IMR-90 (cell line): ENCODE measurements around the gene BANF1. TPM values are rescaled to one million over a fixed set of nuclear protein-coding genes. Genes with fewer than 3 reads are reported as not detected.

Experiments
- ATAC-seq: fragments of 200-7000 bp; cut with Tn5 transposase; 2 replicates; pipeline ENCODE4 v1.9.1; 2020; ENCODE audit warnings: low read depth, mild to moderate bottlenecking, moderate library complexity
- BruUV-seq: library from RNA; stranded (reverse); fragments of 400-500 nt; replicated peaks from 2 replicates; lab custom pipeline; 2021; lab: Mats Ljungman, UMichigan
- CTCF ChIA-PET: fragments of 300-600 bp; formaldehyde crosslinking; extraction: SDS; loops from one replicate; lab custom pipeline; 2021; ENCODE audit warnings: antibody characterized with exemption; lab: Yijun Ruan, JAX
- POLR2A ChIA-PET: fragments of 300-600 bp; sonication (Branson Sonifier 250); formaldehyde crosslinking; loops from one replicate; lab custom pipeline; 2022; ENCODE audit warnings: antibody characterized with exemption; ENCODE audit not compliant: unreplicated experiment; lab: Charles Lee
- DNase-seq: peaks from one replicate; pipeline ENCODE4 v3.0.0; 2013
- H2AFZ ChIP-seq: replicated peaks from 2 replicates; pipeline ENCODE3; 2013; ENCODE audit warnings: low read length, mild to moderate bottlenecking; ENCODE audit not compliant: poor library complexity
- H2AK5ac ChIP-seq: 2 replicates; pipeline ENCODE4 v1.6.1; 2013; ENCODE audit warnings: low read depth, low read length, inconsistent platforms
- H2AK9ac ChIP-seq: replicated peaks from 2 replicates; pipeline ENCODE3; 2013; ENCODE audit warnings: mild to moderate bottlenecking, low read depth, low read length, moderate library complexity; ENCODE audit not compliant: poor library complexity
- H2BK120ac ChIP-seq: 2 replicates; pipeline ENCODE4 v1.6.1; 2013; ENCODE audit warnings: low read depth, low read length, inconsistent platforms
- H2BK15ac ChIP-seq: 3 replicates; pipeline ENCODE4 v1.6.1; 2013; ENCODE audit warnings: low read depth, low read length, inconsistent platforms
- H2BK20ac ChIP-seq: 2 replicates; pipeline ENCODE4 v1.6.1; 2013; ENCODE audit warnings: low read depth, mild to moderate bottlenecking, inconsistent platforms, low read length, moderate library complexity
- H2BK5ac ChIP-seq: 2 replicates; pipeline ENCODE4 v1.6.1; 2013; ENCODE audit warnings: mild to moderate bottlenecking, low read depth, low read length, inconsistent platforms; ENCODE audit not compliant: poor library complexity, severe bottlenecking
- H3K14ac ChIP-seq: replicated peaks from 2 replicates; pipeline ENCODE4 v1.6.1; 2013; ENCODE audit warnings: low read depth, low read length, inconsistent platforms
- H3K18ac ChIP-seq: 2 replicates; pipeline ENCODE4 v1.6.1; 2013; ENCODE audit warnings: low read depth, low read length, control low read depth
- H3K23ac ChIP-seq: 2 replicates; pipeline ENCODE4 v1.6.1; 2013; ENCODE audit warnings: low read depth, low read length, inconsistent platforms
- H3K27ac ChIP-seq: 2 replicates; pipeline ENCODE4 v1.5.1; 2013; ENCODE audit warnings: mild to moderate bottlenecking, control low read depth, low read length; ENCODE audit not compliant: insufficient read depth
- H3K27me3 ChIP-seq: 2 replicates; pipeline ENCODE4 v1.6.1; 2013; ENCODE audit warnings: low read length; ENCODE audit not compliant: control insufficient read depth, insufficient read depth
- H3K36me3 ChIP-seq: 2 replicates; pipeline ENCODE4 v1.6.1; 2013; ENCODE audit warnings: low read length, mixed read lengths; ENCODE audit not compliant: control insufficient read depth, insufficient read depth
- H3K4ac ChIP-seq: 2 replicates; pipeline ENCODE4 v1.6.1; 2013; ENCODE audit warnings: low read depth, low read length, inconsistent platforms
- H3K4me1 ChIP-seq: 2 replicates; pipeline ENCODE4 v1.6.1; 2013; ENCODE audit warnings: low read length, mixed read lengths; ENCODE audit not compliant: control insufficient read depth, insufficient read depth
- H3K4me2 ChIP-seq: 2 replicates; pipeline ENCODE4 v1.6.1; 2013; ENCODE audit warnings: low read depth, mild to moderate bottlenecking, control low read depth, low read length, moderate library complexity
- H3K4me3 ChIP-seq: 2 replicates; pipeline ENCODE4 v1.5.1; 2013; ENCODE audit warnings: low read depth, mild to moderate bottlenecking, control low read depth, low read length, moderate library complexity; ENCODE audit not compliant: insufficient read depth
- H3K56ac ChIP-seq: 2 replicates; pipeline ENCODE4 v1.6.1; 2013; ENCODE audit warnings: low read length, inconsistent platforms; ENCODE audit not compliant: insufficient read depth; ENCODE audit errors: extremely low read depth
- H3K79me1 ChIP-seq, 2 experiments: 2 replicates each; pipeline ENCODE4 v1.6.1; 2013; ENCODE audit warnings: low read length in 2 of 2, inconsistent platforms in 1 of 2, low read depth in 1 of 2
- H3K9ac ChIP-seq: 2 replicates; pipeline ENCODE4 v1.6.1; 2013; ENCODE audit warnings: low read depth, low read length, control low read depth
- H3K9me1 ChIP-seq: 2 replicates; pipeline ENCODE4 v1.6.1; 2013; ENCODE audit warnings: low read length, inconsistent platforms; ENCODE audit not compliant: insufficient read depth
- H3K9me3 ChIP-seq: 2 replicates; pipeline ENCODE4 v1.6.1; 2013; ENCODE audit warnings: low read length; ENCODE audit not compliant: control insufficient read depth, insufficient read depth
- H4K20me1 ChIP-seq: 2 replicates; pipeline ENCODE4 v1.6.1; 2013; ENCODE audit warnings: low read length, inconsistent platforms; ENCODE audit not compliant: insufficient read depth
- H4K5ac ChIP-seq: 2 replicates; pipeline ENCODE4 v1.6.1; 2013; ENCODE audit warnings: mild to moderate bottlenecking, low read depth, low read length, control low read depth
- H4K8ac ChIP-seq, 2 experiments: 2 replicates each; pipeline ENCODE4 v1.6.1; 2013; ENCODE audit warnings: low read depth in 2 of 2, low read length in 2 of 2, control low read depth in 1 of 2, inconsistent platforms in 1 of 2
- H4K91ac ChIP-seq: 2 replicates; pipeline ENCODE4 v1.6.1; 2013; ENCODE audit warnings: low read depth, low read length, inconsistent platforms; ENCODE audit not compliant: insufficient read depth
- BHLHE40 ChIP-seq: fragments of 150-350 bp; IDR thresholded peaks from 2 replicates; pipeline ENCODE4 v1.6.1; 2016; ENCODE audit warnings: mild to moderate bottlenecking, low read depth, low read length
- FOS ChIP-seq: fragments of 150-350 bp; IDR thresholded peaks from 2 replicates; pipeline ENCODE4 v1.6.1; 2016; ENCODE audit warnings: low read depth, low read length
- MAFK ChIP-seq: IDR thresholded peaks from 2 replicates; pipeline ENCODE4 v1.6.1; 2012; ENCODE audit warnings: low read depth, low read length, improper control_type of control experiment
- MXI1 ChIP-seq: IDR thresholded peaks from 2 replicates; pipeline ENCODE4 v1.6.1; 2012; ENCODE audit warnings: low read depth, mild to moderate bottlenecking, low read length, moderate library complexity, borderline replicate concordance
- NFE2L2 ChIP-seq: fragments of 150-350 bp; IDR thresholded peaks from 2 replicates; pipeline ENCODE4 v1.6.1; 2016; ENCODE audit warnings: low read depth, mild to moderate bottlenecking, low read length
- SMC3 ChIP-seq: fragments of 150-350 bp; IDR thresholded peaks from 2 replicates; pipeline ENCODE4 v1.6.1; 2016; ENCODE audit warnings: low read depth, mild to moderate bottlenecking, antibody characterized with exemption, low read length, moderate library complexity
- WGBS, 2 experiments: methylation state at CpG; one replicate each; pipeline versions ENCODE4 v1.1.5 to v1.1.7; 2013; ENCODE audit warnings: missing lambda C conversion rate in 2 of 2; ENCODE audit not compliant: insufficient read length in 1 of 2; ENCODE audit errors: extremely low coverage in 2 of 2; 5-methylcytosine and 5-hydroxymethylcytosine counted together
- dilution Hi-C: fragments of 300-500 bp; cut with HindIII; formaldehyde crosslinking; loops from one replicate; pipeline ENCODE4 v1.14.3; 2018; ENCODE audit warnings: low sequenced_read_pairs; ENCODE audit not compliant: unreplicated experiment
- in situ Hi-C: fragments of 300-500 bp; cut with MboI; formaldehyde crosslinking; loops from 3 replicates; pipeline ENCODE4 v1.14.3; 2019; ENCODE audit warnings: low sequenced_read_pairs, inconsistent platforms, mixed read lengths
- intact Hi-C: fragments of 100-400 bp; cut with micrococcal nuclease; formaldehyde crosslinking; loops from 2 replicates; pipeline ENCODE4 v1.10.0; 2022
- polyA plus RNA-seq, 3 experiments: library from polyadenylated mRNA; depleted of rRNA; stranded (reverse); fragments of >200 nt; gene quantifications; 2 replicates each; pipeline ENCODE4 v1.2.3, GENCODE V29; 2012; ENCODE audit warnings: low replicate concordance in 1 of 3
- total RNA-seq: library from RNA; depleted of rRNA; stranded (reverse); fragments of >200 nt; gene quantifications from 2 replicates; pipeline ENCODE4 v1.2.3, GENCODE V29; 2012

The BANF1 gene
- total and polyA plus RNA-seq, 2 of the 4 experiments (the other 2 are of a cell fraction) = 36.6 to 242 TPM

- H2BK120ac ChIP-seq = peak overlapping the region; percentile 73
- no peak overlapping the region for H3K56ac ChIP-seq
- no peak for TF ChIP-seq MXI1
- TF ChIP-seq NFE2L2 = no peak
- no peak for TF ChIP-seq MAFK
- TF ChIP-seq FOS = no peak
- TF ChIP-seq SMC3 = no peak
- TF ChIP-seq BHLHE40 = no peak
- H4K91ac ChIP-seq = peak overlapping the region; percentile 73
- peaks cover 15% of the 10 kb centered on the region for H3K4me1 ChIP-seq
- no peak overlapping the region for H3K9ac ChIP-seq
- no peaks in the 10 kb centered on the region for H3K9me3 ChIP-seq
- no peaks in the 10 kb centered on the region; the same call in 1 of the 2 replicates for H3K27me3 ChIP-seq
- H2AK5ac ChIP-seq = peak overlapping the region; percentile 94
- H4K5ac ChIP-seq = peak overlapping the region; percentile 36; the same call in 1 of the 2 replicates
- peaks cover 17% of the 10 kb centered on the region for H3K9me1 ChIP-seq
- H2AK9ac ChIP-seq = peak overlapping the region; percentile 73
- H3K23ac ChIP-seq = no peak overlapping the region; the same call in 1 of the 2 replicates
- no peaks in the 10 kb centered on the region for H3K36me3 ChIP-seq
- H3K14ac ChIP-seq = 0 out of 2 replicates have a peak overlapping the region, but pooled peaks have one; percentile 5
- DNase-seq (no peak), ATAC-seq (no peak)
- no peaks in the 10 kb centered on the region; the same call in 1 of the 2 replicates for H4K20me1 ChIP-seq
- no peak overlapping the region for H3K18ac ChIP-seq
- peaks cover 0 to 4% of the 10 kb centered on the region in 2 experiments; a peak in 1 of 4 replicates for H3K79me1 ChIP-seq
- peak overlapping the region; percentile 85 for H3K4ac ChIP-seq
- intact Hi-C loops (no loop called here), in situ Hi-C loops (no loop called here), dilution Hi-C loops (no loop called here)
- no peak overlapping the region for H3K4me2 ChIP-seq
- H2BK15ac ChIP-seq = peak overlapping the region; percentile 76; the same call in 1 of the 3 replicates
- no TSS peak for BruUV-seq
- H4K8ac ChIP-seq = peak overlapping the region; percentile 78 to 81; a peak in 2 of 4 replicates
- peak overlapping the region; percentile 71 for H2BK5ac ChIP-seq
- POLR2A ChIA-PET = no interaction called here
- CTCF ChIA-PET = no interaction called here
- WGBS, 2 experiments = no CpG with 5 or more reads among the region's 8 CpGs
- H2BK20ac ChIP-seq = peak overlapping the region; percentile 36; the same call in 1 of the 2 replicates
- peak overlapping the region; percentile 53 for H2AFZ ChIP-seq
- H3K4me3 ChIP-seq = no peak overlapping the region
- no peak overlapping the region for H3K27ac ChIP-seq
Measured at GRCh38 chr11:66020212-66020611, 17.9 kb downstream of the BANF1 start.
